Measurements from ENCODE around the gene VASP.

VASP gene

GRCh38 chr19:45554481-45554880 lies 47.2 kb downstream of the VASP start:
- no peak for DNase-seq (ENCODE audit: low read depth in 2 of 2)

GRCh38 chr19:45556835-45557234 lies 49.6 kb downstream of the VASP start:
- DNase-seq (ENCODE audit: low read depth in 2 of 2), result no peak

GRCh38 chr19:45558399-45558878 lies 51.2 kb downstream of the VASP start:
- DNase-seq (ENCODE audit: low read depth in 2 of 2), result peak; percentile 11 to 32

GRCh38 chr19:45560038-45560437 lies 52.8 kb downstream of the VASP start:
- no peak for DNase-seq (ENCODE audit: low read depth in 2 of 2)

GRCh38 chr19:45560686-45561085 lies 53.4 kb downstream of the VASP start:
- no peak for DNase-seq (ENCODE audit: low read depth in 2 of 2)

GRCh38 chr19:45564131-45564780 lies 57.0 kb downstream of the VASP start:
- DNase-seq (ENCODE audit: low read depth in 2 of 2), result no peak

GRCh38 chr19:45567609-45568008 lies 60.3 kb downstream of the VASP start:
- no peak for DNase-seq (ENCODE audit: low read depth in 2 of 2)

GRCh38 chr19:45568732-45569131 lies 61.5 kb downstream of the VASP start:
- DNase-seq (ENCODE audit: low read depth in 2 of 2), result no peak

GRCh38 chr19:45569619-45570421 lies 62.5 kb downstream of the VASP start:
- DNase-seq (ENCODE audit: low read depth in 2 of 2), result peak in 1 of 2 donors; percentile 32

- no peak for DNase-seq (ENCODE audit: low read depth in 2 of 2)
Measured at GRCh38 chr19:45571457-45572220, 64.4 kb downstream of the VASP start.

- DNase-seq (ENCODE audit: low read depth in 2 of 2), result no peak
Measured at GRCh38 chr19:45574526-45574925, 67.2 kb downstream of the VASP start.

- no peak for DNase-seq (ENCODE audit: low read depth in 2 of 2)
Measured at GRCh38 chr19:45575216-45575615, 67.9 kb downstream of the VASP start.
